ENCODE data around the gene DMWD. TPM values are rescaled to one million over a fixed set of nuclear protein-coding genes. Genes with fewer than 3 reads are reported as not detected.

DMWD gene
- total RNA-seq, 2 donors from 2014 or later: 19.7 to 20.4 TPM

DNA sequence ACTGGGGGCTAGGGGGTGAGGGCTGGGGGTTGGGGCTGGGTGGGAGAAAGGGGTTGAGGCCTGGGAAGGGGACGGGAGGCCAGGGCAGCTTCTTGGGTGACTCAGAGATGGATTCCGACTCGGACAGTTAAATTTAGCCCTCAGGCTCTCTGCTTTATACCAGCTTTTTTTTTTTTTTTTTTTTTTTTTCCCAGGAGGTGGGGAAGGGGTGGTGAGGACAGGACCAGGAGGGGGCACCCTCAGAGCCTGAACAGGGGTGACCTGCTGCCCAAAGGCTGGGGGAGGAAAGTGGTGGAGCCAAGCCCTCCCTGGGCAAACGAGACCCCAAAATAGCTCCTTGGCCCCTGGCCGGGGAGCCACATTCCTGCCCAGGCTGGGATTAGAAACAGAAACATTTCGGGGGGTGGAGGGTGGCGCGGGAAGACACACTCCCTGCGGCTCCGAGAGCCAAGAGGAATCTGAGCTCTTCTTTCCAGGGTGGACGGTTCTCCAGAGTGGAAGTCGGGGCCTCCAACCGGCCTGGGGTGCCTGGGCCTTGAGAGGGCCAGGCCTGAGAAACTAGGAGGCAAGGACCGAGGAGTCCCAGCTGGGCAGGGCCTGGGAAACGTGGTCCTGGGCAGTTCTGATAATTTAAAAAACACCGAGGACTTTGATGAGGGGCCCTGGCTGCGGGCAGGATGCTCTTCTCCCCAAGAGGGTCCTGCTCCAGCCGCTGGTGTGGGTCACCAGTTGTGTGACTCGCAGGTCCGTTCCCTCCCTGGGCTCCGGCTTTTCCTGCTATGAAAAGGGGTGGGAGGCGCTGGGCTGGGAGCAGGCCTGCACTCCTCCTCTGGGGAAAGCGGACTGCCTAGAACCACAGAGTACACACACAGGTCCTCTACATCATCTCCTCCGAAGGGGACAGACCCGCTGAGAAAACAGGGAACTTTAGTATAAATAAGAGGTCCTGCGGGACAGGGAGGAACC is 9.5 kb downstream of the DMWD start:
- TF ChIP-seq POLR2A (IDR thresholded peaks at IDR 0.05): no peak
- TF ChIP-seq, protein P1, sequence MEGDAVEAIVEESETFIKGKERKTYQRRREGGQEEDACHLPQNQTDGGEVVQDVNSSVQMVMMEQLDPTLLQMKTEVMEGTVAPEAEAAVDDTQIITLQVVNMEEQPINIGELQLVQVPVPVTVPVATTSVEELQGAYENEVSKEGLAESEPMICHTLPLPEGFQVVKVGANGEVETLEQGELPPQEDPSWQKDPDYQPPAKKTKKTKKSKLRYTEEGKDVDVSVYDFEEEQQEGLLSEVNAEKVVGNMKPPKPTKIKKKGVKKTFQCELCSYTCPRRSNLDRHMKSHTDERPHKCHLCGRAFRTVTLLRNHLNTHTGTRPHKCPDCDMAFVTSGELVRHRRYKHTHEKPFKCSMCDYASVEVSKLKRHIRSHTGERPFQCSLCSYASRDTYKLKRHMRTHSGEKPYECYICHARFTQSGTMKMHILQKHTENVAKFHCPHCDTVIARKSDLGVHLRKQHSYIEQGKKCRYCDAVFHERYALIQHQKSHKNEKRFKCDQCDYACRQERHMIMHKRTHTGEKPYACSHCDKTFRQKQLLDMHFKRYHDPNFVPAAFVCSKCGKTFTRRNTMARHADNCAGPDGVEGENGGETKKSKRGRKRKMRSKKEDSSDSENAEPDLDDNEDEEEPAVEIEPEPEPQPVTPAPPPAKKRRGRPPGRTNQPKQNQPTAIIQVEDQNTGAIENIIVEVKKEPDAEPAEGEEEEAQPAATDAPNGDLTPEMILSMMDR (IDR thresholded peaks at IDR 0.05): no peak
- H3K9me3 ChIP-seq: no peaks in the 10 kb centered on the region
- H3K27me3 ChIP-seq: no peaks in the 10 kb centered on the region
- peaks cover 0 to under 1% of the 10 kb centered on the region in 2 donors for H3K36me3 ChIP-seq (replicated peaks in 1 of 2; ENCODE audit: insufficient read depth in 1 of 2, low read depth in 2 of 2)
- peak overlapping the region; percentile 70 to 90 (median 86) for H3K27ac ChIP-seq
- ATAC-seq (no peak), DNase-seq (no peak)
- peaks cover 45% of the 10 kb centered on the region for H3K4me1 ChIP-seq
- WGBS, 2 donors: 77 to 80% methylated on average over 22 to 26 of the region's 26 CpGs
- no peak overlapping the region for H3K4me3 ChIP-seq
- intact Hi-C loops (cut with DNase I): no loop called here

DNA sequence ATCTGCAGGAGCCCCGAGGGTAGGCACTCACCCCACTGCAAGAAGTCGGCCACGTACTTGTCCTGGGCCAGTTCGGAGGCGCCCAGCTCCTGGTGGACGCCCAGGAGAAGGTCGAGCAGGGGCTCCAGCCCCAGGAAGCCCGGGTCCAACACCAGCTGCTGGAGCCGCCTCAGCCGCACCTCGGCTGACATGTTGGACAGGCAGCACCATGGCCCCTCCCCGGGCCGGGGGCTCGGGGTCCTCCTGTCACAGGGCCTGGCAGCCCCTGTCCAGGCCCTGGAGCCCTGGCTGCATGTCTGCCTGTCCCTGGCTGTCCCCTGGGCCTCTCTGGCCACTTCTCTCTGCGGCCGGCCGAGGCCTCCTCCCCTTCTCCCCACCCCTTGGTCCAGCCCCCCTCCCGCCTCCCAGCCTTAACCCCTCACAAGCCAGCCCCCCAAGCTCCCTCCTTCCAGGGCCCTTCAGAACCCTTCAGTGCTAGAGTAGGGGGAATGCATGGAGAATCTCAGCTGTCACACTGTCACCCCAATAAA is 10.4 kb downstream of the DMWD start, which contains the start of gene DMPK:
TSS of gene DMPK (minus strand) at position 329 of the 530 bp plus-strand sequence. CDS start at position 191, 138 bp downstream.
- ATAC-seq (no peak), DNase-seq (peak in 3 of 4 donors; percentile 43 to 66 (median 62))
- Histone ChIP-seq H3K27ac (peak within 1 kb of the TSS; percentile 70 to 90 (median 86)), H3K9me3 (no peaks in the 10 kb centered on the region), H3K4me1 (peaks cover 50% of the 10 kb centered on the region), H3K36me3 (replicated peaks in 1 of 2; ENCODE audit: insufficient read depth in 1 of 2, low read depth in 2 of 2) (peaks cover 0 to 2% of the 10 kb centered on the region in 2 donors), H3K4me3 (peak within 1 kb of the TSS; percentile 20 to 39), H3K27me3 (no peaks in the 10 kb centered on the region)
- TF ChIP-seq, protein P1 (IDR thresholded peaks at IDR 0.05): no peak
- TF ChIP-seq POLR2A (IDR thresholded peaks at IDR 0.05): peak in 2 of 3 donors; percentile 22 to 55
- 25 to 47% methylated on average over 3 to 17 of the region's 18 CpGs for WGBS, 2 donors
- intact Hi-C loops (cut with DNase I): no loop called here

DNA sequence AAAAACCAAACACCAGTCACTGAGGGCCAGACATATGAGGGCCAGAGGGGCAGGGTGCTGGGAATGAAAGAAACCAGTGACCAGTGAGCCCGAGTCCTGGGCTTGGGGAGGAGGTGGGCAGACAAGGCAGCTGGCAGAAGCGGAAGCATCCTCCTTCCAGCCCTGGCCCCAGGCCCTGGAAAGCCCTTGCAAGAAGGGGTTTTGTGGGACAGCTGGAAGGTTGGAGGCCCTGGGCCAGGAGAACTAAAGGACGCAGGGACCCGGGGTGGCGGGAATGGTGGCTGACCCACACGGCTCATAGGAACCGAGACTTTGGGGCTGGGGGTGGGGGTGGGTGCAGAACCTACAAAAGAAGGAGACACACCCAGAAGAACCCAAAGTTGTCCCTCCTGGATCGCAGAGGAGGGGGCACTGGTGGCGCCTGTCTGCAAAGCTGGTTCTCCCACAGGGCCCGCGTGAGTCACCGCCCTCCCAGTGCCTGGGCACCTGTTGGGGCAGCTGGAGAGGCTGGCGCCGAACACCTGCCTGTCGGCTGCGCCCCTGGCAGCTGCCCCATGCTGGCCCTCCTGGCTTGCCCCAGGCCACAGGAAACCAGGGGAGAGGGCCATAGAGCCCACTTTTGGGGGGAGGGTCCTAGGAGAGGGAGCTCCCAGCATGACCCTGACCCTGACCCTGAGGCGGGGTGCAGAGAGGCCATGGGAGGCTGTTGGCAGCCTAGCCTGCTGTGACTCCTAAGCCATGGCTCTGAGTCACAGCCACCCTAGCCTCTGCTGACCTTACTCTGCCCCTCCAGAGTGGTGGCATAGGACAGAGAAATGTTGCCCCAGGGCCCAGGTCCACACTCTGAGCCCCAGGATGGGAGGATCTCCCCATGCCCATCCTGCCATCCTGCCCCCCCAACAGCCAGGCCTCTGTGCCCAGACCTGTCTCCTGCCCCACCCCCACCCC is 11.2 kb downstream of the DMWD start:
- peak overlapping the region; percentile 20 to 39 for H3K4me3 ChIP-seq
- peaks cover 50% of the 10 kb centered on the region for H3K4me1 ChIP-seq
- peak; percentile 85 to 93 (median 88) for DNase-seq
- peaks cover 0 to 3% of the 10 kb centered on the region in 2 donors for H3K36me3 ChIP-seq (replicated peaks in 1 of 2; ENCODE audit: insufficient read depth in 1 of 2, low read depth in 2 of 2)
- peak overlapping the region; percentile 70 to 90 (median 86) for H3K27ac ChIP-seq
- no peaks in the 10 kb centered on the region for H3K27me3 ChIP-seq
- intact Hi-C loops (cut with DNase I): no loop called here
- 34 to 35% methylated on average over 9 to 17 of the region's 17 CpGs for WGBS, 2 donors
- H3K9me3 ChIP-seq: no peaks in the 10 kb centered on the region
- peak; percentile 51 to 63 (median 53) for TF ChIP-seq POLR2A (IDR thresholded peaks at IDR 0.05)
- TF ChIP-seq, protein P1 (IDR thresholded peaks at IDR 0.05): no peak
- ATAC-seq: peak; percentile 68

DNA sequence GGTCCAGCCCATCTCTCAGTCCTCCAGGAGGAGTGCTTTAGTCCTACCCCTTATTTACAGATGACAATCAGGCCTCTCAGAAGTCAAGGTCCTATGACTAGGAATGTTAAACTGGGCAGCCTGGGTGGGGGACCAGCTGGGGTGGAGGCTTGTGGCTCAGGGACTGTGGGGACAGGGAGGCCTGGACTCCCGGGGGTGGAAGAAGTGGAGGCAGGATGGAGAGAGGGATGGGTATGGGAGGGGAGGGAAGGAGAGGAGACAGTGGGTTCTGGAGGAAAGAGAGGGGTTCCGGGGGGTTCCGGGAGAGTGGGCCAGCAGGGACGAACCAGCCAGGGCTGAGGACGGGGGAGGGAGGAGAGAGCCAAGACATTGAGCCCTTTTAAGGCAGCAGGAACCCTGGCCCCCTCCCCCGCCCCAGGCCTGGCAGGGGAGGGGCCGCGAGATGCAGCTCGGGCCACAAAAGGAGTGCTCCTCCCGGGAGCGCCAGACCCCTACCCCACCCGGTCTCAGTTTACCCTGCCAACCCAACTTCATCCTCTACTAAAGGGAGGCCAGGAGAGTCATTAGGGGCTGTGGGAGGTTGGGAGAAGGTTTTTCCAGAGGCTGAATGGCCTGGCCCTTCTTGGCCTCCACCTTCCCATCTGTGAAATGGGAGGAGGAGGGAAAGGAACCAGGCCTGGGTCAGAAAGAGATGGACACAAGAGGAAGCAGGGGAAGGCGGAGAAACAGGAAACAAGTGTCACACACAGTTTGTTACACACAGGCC is 12.0 kb downstream of the DMWD start:
- intact Hi-C loops (cut with DNase I): no loop called here
- 20 to 27% methylated on average over 13 of the region's 13 CpGs for WGBS, 2 donors
- Histone ChIP-seq H3K36me3 (replicated peaks in 1 of 2; ENCODE audit: insufficient read depth in 1 of 2, low read depth in 2 of 2) (peaks cover 0 to 3% of the 10 kb centered on the region in 2 donors), H3K27me3 (no peaks in the 10 kb centered on the region), H3K4me1 (peaks cover 50% of the 10 kb centered on the region), H3K27ac (peak overlapping the region; percentile 70 to 90 (median 86)), H3K9me3 (no peaks in the 10 kb centered on the region), H3K4me3 (no peak overlapping the region)
- ATAC-seq (no peak), DNase-seq (peak in 1 of 4 donors; percentile 50)
- TF ChIP-seq POLR2A (IDR thresholded peaks at IDR 0.05): no peak
- TF ChIP-seq, protein P1 (IDR thresholded peaks at IDR 0.05): no peak
